H1 (cell line): Measurements from ENCODE around the gene IFT80.

Experiments
- POLR2A ChIP-seq, 2 experiments: IDR thresholded peaks; 1 replicate in 1 of 2; 2 replicates in 1 of 2; pipeline ENCODE4 v1.6.1; 2011; ENCODE audit warnings: low read depth in 2 of 2, low read length in 2 of 2, mild to moderate bottlenecking in 2 of 2; ENCODE audit errors: control extremely low read depth in 1 of 2
- SUZ12 ChIP-seq: fragments of 200-600 bp; sonication (generic); IDR thresholded peaks from 2 replicates; pipeline ENCODE4 v1.6.1; 2012; ENCODE audit warnings: mild to moderate bottlenecking, inconsistent platforms, low read length, moderate library complexity, mixed read lengths
- TEAD4 ChIP-seq: IDR thresholded peaks from 2 replicates; pipeline ENCODE4 v1.6.1; 2012; ENCODE audit warnings: low read depth, low read length, inconsistent platforms, mixed read lengths
- ZNF274 ChIP-seq: IDR thresholded peaks from 2 replicates; pipeline ENCODE4 v1.7.0; 2012; ENCODE audit warnings: low read length, borderline replicate concordance; ENCODE audit errors: extremely low read depth

DNA sequence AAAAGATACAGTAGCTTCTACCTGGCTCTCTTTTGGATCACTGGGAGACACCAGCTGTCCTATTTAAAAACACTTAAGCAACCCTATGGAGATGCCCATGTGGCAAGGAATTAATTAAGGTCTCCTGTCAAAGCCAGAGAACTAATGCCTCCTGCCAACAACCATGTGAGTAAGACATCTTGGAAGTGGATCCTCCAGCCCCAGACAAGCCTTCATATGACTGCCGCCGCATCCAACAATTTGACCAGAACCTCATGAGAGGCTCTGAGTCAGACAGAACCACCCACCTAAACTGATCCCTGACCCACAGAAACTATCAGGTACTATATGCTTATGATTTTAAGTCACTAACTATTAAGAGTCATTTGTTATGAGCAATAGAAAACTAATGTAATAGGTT lies 22.3 kb downstream of the IFT80 start:
- TF ChIP-seq ZNF274 (no peak), POLR2A (IDR thresholded peaks at IDR 0.05; ENCODE audit: control extremely low read depth in 1 of 2, low read depth in 2 of 2, low read length in 2 of 2) (no peak), TEAD4 (no peak), SUZ12 (no peak)
